IPS-NIHi7 (cell line): ENCODE results near the gene C4orf51.
"Not testable (repeated sequence)": the region's sequence is repeated elsewhere in the genome, so short reads cannot be mapped to it uniquely, and the experiment has no call there.

Source experiments
- DNase-seq: peaks from one replicate; pipeline ENCODE4 v3.0.0; 2012; ENCODE audit warnings: mixed read lengths; ENCODE audit errors: extremely low spot score

C4orf51 gene

GRCh38 chr4:145679991-145680455 lies at the start of gene C4orf51:
Gene C4orf51 (plus strand): TSS chr4:145680146. CDS start chr4:145680204, 58 bp downstream.
- no peak for DNase-seq

GRCh38 chr4:145635117-145635516 lies 44.8 kb upstream of the C4orf51 start:
- DNase-seq: no peak

GRCh38 chr4:145635630-145636029 lies 44.3 kb upstream of the C4orf51 start:
- DNase-seq: no peak

DNA sequence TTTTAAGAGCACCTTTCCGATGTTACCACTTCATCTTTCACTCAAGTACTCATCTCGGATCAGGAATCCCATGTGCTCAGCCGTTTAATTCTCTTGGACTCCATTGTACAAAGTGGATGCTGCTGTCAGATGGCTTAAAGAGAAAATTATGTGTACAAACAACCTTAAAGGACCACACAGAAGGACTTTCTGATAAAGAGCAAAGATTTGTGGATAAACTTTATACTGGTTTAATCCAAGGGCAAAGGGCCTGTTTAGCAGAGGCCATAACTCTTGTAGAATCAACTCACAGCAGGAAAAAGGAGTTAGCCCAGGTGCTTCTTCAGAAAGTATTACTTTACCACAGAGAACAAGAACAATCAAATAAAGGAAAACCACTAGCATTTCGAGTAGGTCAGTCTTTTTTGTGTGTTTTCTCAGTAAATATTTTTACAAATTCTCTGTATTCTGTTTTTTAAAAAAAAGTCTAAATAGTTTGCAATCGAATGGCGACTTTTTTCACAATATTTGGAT lies 40.7 kb upstream of the C4orf51 start:
- DNase-seq: no peak

DNA sequence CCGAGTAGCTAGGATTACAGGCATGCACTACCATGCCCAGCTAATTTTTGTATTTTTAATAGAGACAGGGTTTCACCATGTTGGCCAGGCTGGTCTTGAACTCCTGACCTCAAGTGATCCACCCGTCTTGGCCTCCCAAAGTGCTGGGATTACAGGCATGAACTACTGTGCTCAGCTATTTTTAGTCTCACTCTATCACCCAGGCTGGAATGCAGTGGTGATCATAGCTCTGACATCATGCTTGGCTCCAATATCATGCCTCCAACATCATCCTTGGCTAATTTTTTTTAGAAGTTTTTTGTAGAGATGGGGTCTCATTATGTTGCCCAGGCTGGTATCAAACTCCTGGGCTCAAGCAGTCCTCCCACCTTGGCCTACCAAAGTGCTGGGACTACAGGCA lies 39.7 kb upstream of the C4orf51 start:
- DNase-seq: not testable (repeated sequence)

- no peak for DNase-seq
Observed at GRCh38 chr4:145643295-145643694, 36.7 kb upstream of the C4orf51 start.

- DNase-seq: no peak
Observed at GRCh38 chr4:145644699-145645098, 35.2 kb upstream of the C4orf51 start.

- DNase-seq: no peak
Observed at GRCh38 chr4:145656156-145656555, 23.8 kb upstream of the C4orf51 start.

GRCh38 chr4:145660064-145660463 lies 19.9 kb upstream of the C4orf51 start:
- DNase-seq: no peak

- DNase-seq: no peak
Observed at GRCh38 chr4:145663194-145663593, 16.8 kb upstream of the C4orf51 start.

- DNase-seq: no peak
Observed at GRCh38 chr4:145665773-145666172, 14.2 kb upstream of the C4orf51 start.

GRCh38 chr4:145670422-145670821 lies 9.5 kb upstream of the C4orf51 start:
- DNase-seq: no peak

GRCh38 chr4:145679520-145679919 lies 426 bp upstream of the C4orf51 start:
- DNase-seq: no peak

- no peak for DNase-seq
Observed at GRCh38 chr4:145680902-145681301, 956 bp downstream of the C4orf51 start.

- no peak for DNase-seq
Observed at GRCh38 chr4:145681518-145681917, 1.6 kb downstream of the C4orf51 start.

- DNase-seq: no peak
Observed at GRCh38 chr4:145681956-145682355, 2.0 kb downstream of the C4orf51 start.

DNA sequence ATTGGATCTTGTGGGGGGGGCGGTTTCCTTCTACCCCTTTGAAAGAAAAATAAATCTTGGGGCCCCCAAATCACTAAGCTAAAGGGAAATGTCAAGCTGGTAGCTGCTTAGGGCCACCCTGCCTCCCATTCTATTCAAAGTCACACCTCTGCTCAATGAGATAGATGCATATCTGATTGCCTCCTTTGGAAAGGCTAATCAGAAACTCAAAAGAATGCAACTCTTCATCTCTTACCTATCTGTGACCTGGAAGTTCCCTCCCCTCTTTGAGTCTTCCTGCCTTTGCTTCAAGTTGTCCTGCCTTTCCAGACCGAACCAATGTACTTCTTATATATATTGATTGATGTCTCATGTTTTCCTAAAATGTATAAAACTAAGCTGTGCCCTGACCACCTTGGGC lies 7.0 kb downstream of the C4orf51 start:
- no peak for DNase-seq

DNA sequence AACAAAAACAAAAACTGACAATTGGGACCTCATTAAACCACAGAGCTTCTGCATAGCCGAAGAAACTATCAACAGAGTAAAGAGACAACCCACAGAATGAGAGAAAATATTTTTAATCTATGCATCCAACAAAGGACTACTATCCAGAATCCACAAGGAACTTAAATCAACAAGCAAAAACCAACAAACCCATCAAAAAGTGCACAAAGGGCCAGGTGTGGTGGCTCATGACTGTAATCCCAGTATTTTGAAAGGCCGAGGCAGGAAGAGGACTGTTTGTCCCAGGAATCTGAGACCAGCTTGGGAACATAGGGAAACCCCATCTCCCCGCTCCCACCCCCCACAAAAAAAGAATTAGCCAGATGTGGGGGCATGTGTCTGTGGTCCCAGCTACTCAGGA lies 10.7 kb downstream of the C4orf51 start:
- DNase-seq: no peak

DNA sequence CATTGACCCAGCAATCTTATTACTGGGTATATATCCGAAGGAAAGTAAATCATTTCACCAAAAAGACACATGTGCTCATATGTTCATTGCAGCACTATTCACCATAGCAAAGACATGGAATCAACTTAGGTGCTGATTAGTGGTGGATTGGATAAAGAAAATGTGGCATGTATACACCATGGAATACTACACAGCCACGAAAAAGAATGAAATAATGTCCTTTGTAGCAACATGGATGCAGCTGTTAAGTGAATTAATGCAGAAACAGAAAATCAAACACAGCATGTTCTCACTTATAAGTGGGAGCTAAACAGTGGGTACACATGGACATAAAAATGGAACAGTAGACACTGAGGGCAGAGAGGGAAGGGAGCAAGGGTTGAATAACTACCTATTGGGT lies 11.5 kb downstream of the C4orf51 start:
- not testable (repeated sequence) for DNase-seq

- DNase-seq: no peak
Observed at GRCh38 chr4:145694929-145695328, 15.0 kb downstream of the C4orf51 start.

DNA sequence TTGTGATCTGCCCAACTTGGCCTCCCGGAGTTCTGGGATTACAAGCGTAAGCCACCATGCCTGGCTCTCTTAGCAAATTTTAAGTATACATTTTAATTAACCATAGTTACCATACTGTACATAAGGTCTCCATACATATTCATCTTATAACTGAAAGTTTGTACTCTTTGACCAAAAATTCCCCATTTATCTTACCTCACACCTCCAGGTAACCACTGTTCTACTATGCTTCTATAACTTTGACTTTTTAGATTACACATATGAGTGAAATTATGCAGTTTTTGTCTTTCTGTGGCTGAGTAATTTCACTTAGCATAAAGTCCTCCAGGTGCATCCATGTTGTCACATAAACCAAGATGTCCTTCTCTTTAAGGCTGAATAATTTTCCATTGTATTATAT lies 17.4 kb downstream of the C4orf51 start:
- no peak for DNase-seq

DNA sequence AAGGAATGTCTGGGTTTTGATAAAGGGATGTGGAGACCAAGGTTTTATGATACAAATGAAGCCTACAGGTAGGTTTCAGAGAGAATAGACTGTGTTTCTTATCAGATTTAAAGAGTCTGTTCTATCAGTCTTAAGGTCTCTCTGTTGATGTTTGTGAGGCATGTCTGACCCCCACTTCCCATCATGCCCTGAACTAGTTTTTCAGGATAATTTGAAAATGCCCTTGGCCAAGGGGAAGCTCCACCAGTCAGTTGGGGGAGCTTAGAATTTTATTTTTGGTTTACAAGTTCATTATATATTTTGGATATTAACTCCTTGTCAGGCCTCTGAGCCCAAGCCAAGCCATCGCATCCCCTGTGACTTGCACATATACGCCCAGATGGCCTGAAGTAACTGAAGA lies 18.6 kb downstream of the C4orf51 start:
- DNase-seq: no peak

DNA sequence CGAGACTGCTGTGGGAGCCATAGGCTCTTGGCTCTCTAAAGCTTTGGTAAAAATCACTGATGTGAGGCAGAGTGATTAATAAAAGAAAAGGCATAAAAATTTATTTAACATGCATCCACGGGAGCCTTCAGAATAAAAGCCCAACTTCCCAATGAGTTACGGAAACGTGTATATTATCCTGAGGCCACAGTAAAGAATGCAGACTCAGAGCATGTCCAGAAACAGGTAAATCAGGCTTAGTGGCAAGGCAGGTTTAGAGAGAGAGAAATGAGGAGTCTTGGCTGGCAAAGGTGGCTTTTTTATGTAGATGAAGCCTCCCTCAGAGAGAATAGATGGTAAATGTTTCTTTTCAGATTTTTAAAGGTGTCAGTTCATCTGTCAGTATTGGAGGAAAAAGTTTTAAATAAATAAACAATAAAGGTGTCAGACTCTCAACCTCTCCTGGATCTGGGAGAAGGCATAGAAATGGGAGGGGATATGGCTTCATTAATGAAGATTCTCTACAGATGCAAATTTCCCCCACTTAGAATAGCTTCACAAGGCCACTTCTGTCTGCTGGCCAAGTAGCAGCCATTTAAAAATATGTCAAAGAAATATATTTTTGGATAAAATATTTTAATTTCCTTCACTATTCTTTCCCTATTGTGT lies 24.0 kb downstream of the C4orf51 start:
- DNase-seq: no peak

DNA sequence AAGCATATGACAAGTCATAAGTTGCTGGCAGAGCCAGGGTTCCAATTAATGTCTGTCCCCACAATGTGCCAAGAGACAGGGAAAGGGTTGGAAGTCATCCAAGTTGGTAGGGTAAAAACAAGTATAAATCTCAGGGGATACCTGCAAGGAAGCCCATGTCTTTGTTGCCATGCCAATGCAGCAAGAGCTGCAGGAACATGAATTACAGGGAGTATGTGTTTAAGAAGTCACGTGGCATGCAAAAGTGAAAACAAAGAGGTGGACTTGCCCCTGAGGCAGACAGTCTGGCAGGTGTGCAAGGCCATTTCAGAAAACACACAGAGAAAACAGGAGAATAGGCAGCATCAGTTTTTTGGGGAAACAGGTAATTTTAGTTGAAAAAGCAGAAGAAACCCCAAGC lies 29.4 kb downstream of the C4orf51 start:
- no peak for DNase-seq
